ENCODE data around the gene APOO. TPM values are rescaled to one million over a fixed set of nuclear protein-coding genes. Genes with fewer than 3 reads are reported as not detected.

The APOO gene
- total RNA-seq, 1 donor from 2014 or later: 8.6 TPM

- H3K27me3 ChIP-seq: no peaks in the 10 kb centered on the region
- H3K9me3 ChIP-seq: no peaks in the 10 kb centered on the region
- H3K4me3 ChIP-seq: no peak overlapping the region
- TF ChIP-seq CTCF (IDR thresholded peaks at IDR 0.05) (no peak), POLR2AphosphoS5 (IDR thresholded peaks at IDR 0.05; ENCODE audit: insufficient read depth in 1 of 2, low read depth in 1 of 2) (no peak), POLR2A (IDR thresholded peaks at IDR 0.05) (no peak)
- no peak overlapping the region for H3K27ac ChIP-seq
- intact Hi-C loops (cut with DNase I): no loop called here
- no peak for DNase-seq (ENCODE audit: extremely low spot score in 2 of 2)
- no peaks in the 10 kb centered on the region for H3K36me3 ChIP-seq
- no peaks in the 10 kb centered on the region for H3K4me1 ChIP-seq
Observed at GRCh38 chrX:23792861-23793553, 114.7 kb downstream of the APOO start.

- no peak overlapping the region for H3K4me3 ChIP-seq
- DNase-seq (ENCODE audit: extremely low spot score in 2 of 2): no peak
- H3K4me1 ChIP-seq: no peaks in the 10 kb centered on the region
- intact Hi-C loops (cut with DNase I): no loop called here
- H3K27ac ChIP-seq: no peak overlapping the region
- TF ChIP-seq POLR2A (IDR thresholded peaks at IDR 0.05): no peak
- no peak for TF ChIP-seq POLR2AphosphoS5 (IDR thresholded peaks at IDR 0.05; ENCODE audit: insufficient read depth in 1 of 2, low read depth in 1 of 2)
- TF ChIP-seq CTCF (IDR thresholded peaks at IDR 0.05): no peak
- H3K36me3 ChIP-seq: no peaks in the 10 kb centered on the region
- H3K9me3 ChIP-seq: no peaks in the 10 kb centered on the region
- H3K27me3 ChIP-seq: no peaks in the 10 kb centered on the region
Observed at GRCh38 chrX:23790155-23790497, 117.6 kb downstream of the APOO start.

GRCh38 chrX:23789386-23790154, 118.2 kb downstream of the APOO start:
- no peaks in the 10 kb centered on the region for H3K27me3 ChIP-seq
- intact Hi-C loops (cut with DNase I): no loop called here
- H3K4me1 ChIP-seq: no peaks in the 10 kb centered on the region
- H3K36me3 ChIP-seq: no peaks in the 10 kb centered on the region
- H3K27ac ChIP-seq: no peak overlapping the region
- H3K4me3 ChIP-seq: no peak overlapping the region
- TF ChIP-seq POLR2AphosphoS5 (IDR thresholded peaks at IDR 0.05; ENCODE audit: insufficient read depth in 1 of 2, low read depth in 1 of 2): no peak
- no peak for DNase-seq (ENCODE audit: extremely low spot score in 2 of 2)
- no peaks in the 10 kb centered on the region for H3K9me3 ChIP-seq

GRCh38 chrX:23788946-23789345, 118.8 kb downstream of the APOO start:
- DNase-seq (ENCODE audit: extremely low spot score in 2 of 2): no peak
- intact Hi-C loops (cut with DNase I): no loop called here
- Histone ChIP-seq H3K9me3 (no peaks in the 10 kb centered on the region), H3K27me3 (no peaks in the 10 kb centered on the region), H3K4me3 (no peak overlapping the region), H3K27ac (no peak overlapping the region), H3K4me1 (no peaks in the 10 kb centered on the region), H3K36me3 (no peaks in the 10 kb centered on the region)
- TF ChIP-seq CTCF (IDR thresholded peaks at IDR 0.05) (no peak), POLR2AphosphoS5 (IDR thresholded peaks at IDR 0.05; ENCODE audit: insufficient read depth in 1 of 2, low read depth in 1 of 2) (no peak), POLR2A (IDR thresholded peaks at IDR 0.05) (no peak)

- Histone ChIP-seq H3K27me3 (no peaks in the 10 kb centered on the region), H3K27ac (no peak overlapping the region), H3K9me3 (no peaks in the 10 kb centered on the region), H3K4me3 (no peak overlapping the region), H3K4me1 (no peaks in the 10 kb centered on the region), H3K36me3 (no peaks in the 10 kb centered on the region)
- intact Hi-C loops (cut with DNase I): no loop called here
- no peak for DNase-seq (ENCODE audit: extremely low spot score in 2 of 2)
- no peak for TF ChIP-seq POLR2A (IDR thresholded peaks at IDR 0.05)
- no peak for TF ChIP-seq POLR2AphosphoS5 (IDR thresholded peaks at IDR 0.05; ENCODE audit: insufficient read depth in 1 of 2, low read depth in 1 of 2)
- TF ChIP-seq CTCF (IDR thresholded peaks at IDR 0.05): no peak
Observed at GRCh38 chrX:23788521-23788920, 119.2 kb downstream of the APOO start.

All from vagina (tissue), 2 donors.